Measurements from ENCODE around the gene CDK10. TPM values are rescaled to one million over a fixed set of nuclear protein-coding genes. Genes with fewer than 3 reads are reported as not detected.
A peak's percentile ranks its signal among the peaks of the same experiment; 100 is the strongest.

Gene CDK10
- total and polyA plus RNA-seq, 9 of the 15 experiments (the other 6 are each of a cell fraction or from before 2014, with no cell fraction given), result 2.0 to 85.1 (median 40.1) TPM

DNA sequence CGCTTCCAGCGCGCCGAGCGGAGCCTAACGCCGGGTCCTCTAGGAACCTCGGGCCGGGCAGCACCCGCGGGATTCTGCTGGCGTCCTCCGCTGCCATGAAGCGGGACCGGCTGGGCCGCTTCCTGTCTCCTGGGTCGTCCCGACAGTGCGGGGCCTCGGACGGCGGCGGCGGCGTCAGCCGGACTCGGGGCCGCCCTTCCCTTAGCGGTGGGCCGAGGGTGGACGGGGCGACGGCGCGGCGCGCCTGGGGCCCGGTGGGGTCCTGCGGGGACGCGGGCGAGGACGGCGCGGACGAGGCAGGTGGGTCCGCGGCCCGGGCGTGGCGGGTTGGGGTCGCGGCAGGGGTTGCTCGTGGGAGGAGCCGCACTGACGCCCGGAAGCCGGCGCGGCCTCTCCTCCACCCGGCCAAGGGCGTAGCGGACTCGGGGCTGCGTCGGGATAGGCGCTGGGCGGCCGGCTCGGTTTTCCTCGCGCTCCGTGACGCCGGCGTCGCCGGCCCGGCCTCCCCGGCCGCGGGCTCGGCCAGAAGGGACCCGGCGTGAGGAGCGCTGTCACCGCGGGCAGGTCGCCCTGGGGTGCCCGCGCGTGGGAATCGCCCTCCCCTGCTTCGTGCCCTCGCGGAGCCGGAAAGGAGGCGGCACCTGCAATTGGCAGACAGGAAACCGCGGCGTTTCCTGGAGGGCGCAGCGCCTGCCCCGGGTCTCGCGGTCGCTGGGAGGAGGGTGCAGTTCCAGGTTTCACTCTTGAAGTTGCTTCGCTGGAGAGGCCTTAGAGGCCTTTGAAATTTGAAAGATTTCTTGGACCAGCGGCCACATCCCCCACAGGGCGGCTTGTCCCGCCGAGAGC lies 35.3 kb downstream of the CDK10 start (continued):
- TF ChIP-seq, protein P1, sequence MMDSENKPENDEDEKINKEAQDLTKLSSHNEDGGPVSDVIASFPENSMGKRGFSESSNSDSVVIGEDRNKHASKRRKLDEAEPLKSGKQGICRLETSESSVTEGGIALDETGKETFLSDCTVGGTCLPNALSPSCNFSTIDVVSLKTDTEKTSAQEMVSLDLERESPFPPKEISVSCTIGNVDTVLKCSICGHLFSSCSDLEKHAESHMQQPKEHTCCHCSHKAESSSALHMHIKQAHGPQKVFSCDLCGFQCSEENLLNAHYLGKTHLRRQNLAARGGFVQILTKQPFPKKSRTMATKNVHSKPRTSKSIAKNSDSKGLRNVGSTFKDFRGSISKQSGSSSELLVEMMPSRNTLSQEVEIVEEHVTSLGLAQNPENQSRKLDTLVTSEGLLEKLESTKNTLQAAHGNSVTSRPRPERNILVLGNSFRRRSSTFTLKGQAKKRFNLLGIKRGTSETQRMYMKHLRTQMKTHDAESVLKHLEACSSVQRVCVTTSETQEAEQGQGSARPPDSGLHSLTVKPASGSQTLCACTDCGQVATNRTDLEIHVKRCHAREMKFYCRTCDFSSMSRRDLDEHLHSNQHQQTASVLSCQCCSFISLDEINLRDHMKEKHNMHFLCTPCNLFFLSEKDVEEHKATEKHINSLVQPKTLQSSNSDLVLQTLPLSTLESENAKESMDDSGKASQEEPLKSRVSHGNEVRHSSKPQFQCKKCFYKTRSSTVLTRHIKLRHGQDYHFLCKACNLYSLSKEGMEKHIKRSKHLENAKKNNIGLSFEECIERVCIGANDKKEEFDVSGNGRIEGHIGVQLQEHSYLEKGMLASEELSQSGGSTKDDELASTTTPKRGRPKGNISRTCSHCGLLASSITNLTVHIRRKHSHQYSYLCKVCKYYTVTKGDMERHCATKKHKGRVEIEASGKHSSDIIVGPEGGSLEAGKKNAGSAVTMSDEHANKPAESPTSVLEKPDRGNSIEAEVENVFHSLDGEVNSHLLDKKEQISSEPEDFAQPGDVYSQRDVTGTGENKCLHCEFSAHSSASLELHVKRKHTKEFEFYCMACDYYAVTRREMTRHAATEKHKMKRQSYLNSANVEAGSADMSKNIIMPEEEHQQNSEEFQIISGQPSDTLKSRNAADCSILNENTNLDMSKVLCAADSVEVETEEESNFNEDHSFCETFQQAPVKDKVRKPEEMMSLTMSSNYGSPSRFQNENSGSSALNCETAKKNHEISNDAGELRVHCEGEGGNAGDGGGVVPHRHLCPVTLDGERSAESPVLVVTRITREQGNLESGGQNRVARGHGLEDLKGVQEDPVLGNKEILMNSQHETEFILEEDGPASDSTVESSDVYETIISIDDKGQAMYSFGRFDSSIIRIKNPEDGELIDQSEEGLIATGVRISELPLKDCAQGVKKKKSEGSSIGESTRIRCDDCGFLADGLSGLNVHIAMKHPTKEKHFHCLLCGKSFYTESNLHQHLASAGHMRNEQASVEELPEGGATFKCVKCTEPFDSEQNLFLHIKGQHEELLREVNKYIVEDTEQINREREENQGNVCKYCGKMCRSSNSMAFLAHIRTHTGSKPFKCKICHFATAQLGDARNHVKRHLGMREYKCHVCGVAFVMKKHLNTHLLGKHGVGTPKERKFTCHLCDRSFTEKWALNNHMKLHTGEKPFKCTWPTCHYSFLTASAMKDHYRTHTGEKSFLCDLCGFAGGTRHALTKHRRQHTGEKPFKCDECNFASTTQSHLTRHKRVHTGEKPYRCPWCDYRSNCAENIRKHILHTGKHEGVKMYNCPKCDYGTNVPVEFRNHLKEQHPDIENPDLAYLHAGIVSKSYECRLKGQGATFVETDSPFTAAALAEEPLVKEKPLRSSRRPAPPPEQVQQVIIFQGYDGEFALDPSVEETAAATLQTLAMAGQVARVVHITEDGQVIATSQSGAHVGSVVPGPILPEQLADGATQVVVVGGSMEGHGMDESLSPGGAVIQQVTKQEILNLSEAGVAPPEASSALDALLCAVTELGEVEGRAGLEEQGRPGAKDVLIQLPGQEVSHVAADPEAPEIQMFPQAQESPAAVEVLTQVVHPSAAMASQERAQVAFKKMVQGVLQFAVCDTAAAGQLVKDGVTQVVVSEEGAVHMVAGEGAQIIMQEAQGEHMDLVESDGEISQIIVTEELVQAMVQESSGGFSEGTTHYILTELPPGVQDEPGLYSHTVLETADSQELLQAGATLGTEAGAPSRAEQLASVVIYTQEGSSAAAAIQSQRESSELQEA (IDR thresholded peaks at IDR 0.05; ENCODE audit: low read depth), result no peak
- no peak for TF ChIP-seq ZNF57 (CRISPR knock-in tag; IDR thresholded peaks at IDR 0.05)
- TF ChIP-seq POLR2AphosphoS5 (IDR thresholded peaks at IDR 0.05; ENCODE audit: control insufficient read depth, insufficient read depth, low read depth, low read length), result 0 out of 2 replicates have a peak, but pooled peaks have one; percentile 1
- TF ChIP-seq, protein P2, sequence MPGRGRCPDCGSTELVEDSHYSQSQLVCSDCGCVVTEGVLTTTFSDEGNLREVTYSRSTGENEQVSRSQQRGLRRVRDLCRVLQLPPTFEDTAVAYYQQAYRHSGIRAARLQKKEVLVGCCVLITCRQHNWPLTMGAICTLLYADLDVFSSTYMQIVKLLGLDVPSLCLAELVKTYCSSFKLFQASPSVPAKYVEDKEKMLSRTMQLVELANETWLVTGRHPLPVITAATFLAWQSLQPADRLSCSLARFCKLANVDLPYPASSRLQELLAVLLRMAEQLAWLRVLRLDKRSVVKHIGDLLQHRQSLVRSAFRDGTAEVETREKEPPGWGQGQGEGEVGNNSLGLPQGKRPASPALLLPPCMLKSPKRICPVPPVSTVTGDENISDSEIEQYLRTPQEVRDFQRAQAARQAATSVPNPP (IDR thresholded peaks at IDR 0.05; ENCODE audit: borderline replicate concordance, insufficient read depth, insufficient read length), result no peak
- no peak for TF ChIP-seq MEIS2 (IDR thresholded peaks at IDR 0.05; ENCODE audit: partially characterized antibody)
- no peak for TF ChIP-seq POLR2B (IDR thresholded peaks at IDR 0.05; ENCODE audit: low read depth, partially characterized antibody)
- TF ChIP-seq SMAD1 (IDR thresholded peaks at IDR 0.05; ENCODE audit: low read depth, low read length, partially characterized antibody), result no peak
- peak; percentile 14 for TF ChIP-seq SAP30 (IDR thresholded peaks at IDR 0.05; ENCODE audit: borderline replicate concordance, insufficient read depth, low read depth, low read length, poor library complexity, severe bottlenecking)
- TF ChIP-seq ZBED1 (IDR thresholded peaks at IDR 0.05), result no peak
- TF ChIP-seq HNRNPK (IDR thresholded peaks at IDR 0.05; ENCODE audit: low read depth, low read length, poor library complexity, severe bottlenecking), result no peak
- TF ChIP-seq NFE2L1 (tag; IDR thresholded peaks at IDR 0.05; ENCODE audit: borderline replicate concordance, low read depth), result no peak
- TF ChIP-seq DPF2 (IDR thresholded peaks at IDR 0.05), result no peak
- no peak for TF ChIP-seq CCAR2 (IDR thresholded peaks at IDR 0.05; ENCODE audit: low read depth, low read length)
- peak; percentile 21; the same call in 1 of the 2 replicates for TF ChIP-seq ZNF511 (CRISPR knock-in tag; IDR thresholded peaks at IDR 0.05)
- no peak for TF ChIP-seq TCFL5 (CRISPR knock-in tag; conservative IDR thresholded peaks at IDR 0.05)
- TF ChIP-seq TCF7L2 (IDR thresholded peaks at IDR 0.05; ENCODE audit: low read depth, low read length), result no peak
- TF ChIP-seq ILK (tag; IDR thresholded peaks at IDR 0.05; ENCODE audit: borderline replicate concordance, low read depth), result no peak
- TF ChIP-seq FOS (IDR thresholded peaks at IDR 0.05; ENCODE audit: extremely low read depth, insufficient read length), result no peak
